Measurements from ENCODE around the gene CHTF18. TPM values are rescaled to one million over a fixed set of nuclear protein-coding genes. Genes with fewer than 3 reads are reported as not detected.

The CHTF18 gene
- total and polyA plus RNA-seq, 9 of the 15 experiments (the other 6 are each of a cell fraction or from before 2014, with no cell fraction given): 2.5 to 123 (median 17.0) TPM

GRCh38 chr16:807347-808084 is 19.1 kb downstream of the CHTF18 start (continued):
- TF ChIP-seq E2F6 (IDR thresholded peaks at IDR 0.05; ENCODE audit: borderline replicate concordance in 1 of 2, extremely low read depth in 1 of 2, insufficient read depth in 1 of 2, insufficient read length in 1 of 2, low read depth in 1 of 2, low read length in 1 of 2, poor library complexity in 1 of 2, severe bottlenecking in 1 of 2): peak; percentile 78 to 80
- peak; percentile 62 for TF ChIP-seq LCOR (CRISPR knock-in tag; IDR thresholded peaks at IDR 0.05)
- no peak for TF ChIP-seq XRCC4 (IDR thresholded peaks at IDR 0.05; ENCODE audit: extremely low read depth, insufficient read depth, insufficient read length)
- TF ChIP-seq ATF6 (CRISPR knock-in tag; IDR thresholded peaks at IDR 0.05): peak; percentile 66; the same call in 1 of the 2 replicates
- TF ChIP-seq WHSC1 (IDR thresholded peaks at IDR 0.05; ENCODE audit: low read length): no peak
- peak; percentile 80; the same call in 1 of the 2 replicates for TF ChIP-seq ELF4 (CRISPR knock-in tag; IDR thresholded peaks at IDR 0.05)
- peak; percentile 94; the same call in 1 of the 2 replicates for TF ChIP-seq PHF8 (IDR thresholded peaks at IDR 0.05; ENCODE audit: borderline replicate concordance, low read length)
- peak; percentile 71 for TF ChIP-seq MYC (IDR thresholded peaks at IDR 0.05; ENCODE audit: low read depth, low read length)
- no peak for TF ChIP-seq MYC (CRISPR knock-in tag; IDR thresholded peaks at IDR 0.05; ENCODE audit: borderline replicate concordance, low read depth)
- 0 out of 2 replicates have a peak, but pooled peaks have one; percentile 28 for TF ChIP-seq GTF2E2 (tag; IDR thresholded peaks at IDR 0.05)
- peak; percentile 90 for TF ChIP-seq ETS1 (conservative IDR thresholded peaks at IDR 0.05; ENCODE audit: control insufficient read depth, low read depth, low read length)
- 0 out of 2 replicates have a peak, but pooled peaks have one; percentile 55 for TF ChIP-seq PTBP1 (IDR thresholded peaks at IDR 0.05; ENCODE audit: low read depth, low read length)
- TF ChIP-seq HLTF (IDR thresholded peaks at IDR 0.05): no peak
- peak; percentile 90 for TF ChIP-seq NCOA6 (IDR thresholded peaks at IDR 0.05)
- peak; percentile 96 for TF ChIP-seq E2F8 (IDR thresholded peaks at IDR 0.05; ENCODE audit: low read depth, partially characterized antibody)
